MM.1S (cell line): ENCODE measurements around the gene FLII.

ENCODE experiments used
- DNase-seq: peaks from one replicate; pipeline ENCODE4 v3.0.0-alpha.2; 2015
- H2AFZ ChIP-seq: fragments of 300-600 bp; sonication (generic); 2 replicates; pipeline ENCODE4 v1.6.0; 2016; ENCODE audit warnings: antibody characterized with exemption, low read length
- H3F3A ChIP-seq: fragments of 300-600 bp; sonication (generic); 2 replicates; pipeline ENCODE4 v1.6.1; 2016; ENCODE audit warnings: mild to moderate bottlenecking, antibody characterized with exemption, low read length, moderate library complexity, mixed read lengths; ENCODE audit not compliant: insufficient read depth
- H3K27ac ChIP-seq: fragments of 300-600 bp; sonication (generic); 2 replicates; pipeline ENCODE4 v1.5.1; 2016; ENCODE audit warnings: mild to moderate bottlenecking, low read length
- H3K27me3 ChIP-seq: fragments of 300-600 bp; sonication (generic); replicated peaks from 2 replicates; pipeline ENCODE4 v1.6.0; 2016; ENCODE audit warnings: low read length; ENCODE audit not compliant: insufficient read depth
- H3K36me3 ChIP-seq: fragments of 300-600 bp; sonication (generic); replicated peaks from 2 replicates; pipeline ENCODE4 v1.6.1; 2016; ENCODE audit warnings: mild to moderate bottlenecking, low read length, mixed read lengths; ENCODE audit not compliant: insufficient read depth
- H3K4me1 ChIP-seq: fragments of 300-600 bp; sonication (generic); 2 replicates; pipeline ENCODE4 v1.6.1; 2016; ENCODE audit warnings: low read length, mixed read lengths
- H3K4me2 ChIP-seq: fragments of 300-600 bp; sonication (generic); 2 replicates; pipeline ENCODE4 v1.6.0; 2016; ENCODE audit warnings: low read depth, low read length
- H3K4me3 ChIP-seq: fragments of 300-600 bp; sonication (generic); 2 replicates; pipeline ENCODE4 v1.5.1; 2016; ENCODE audit warnings: low read length, mixed read lengths
- H3K79me2 ChIP-seq: fragments of 300-600 bp; sonication (generic); 2 replicates; pipeline ENCODE4 v1.6.1; 2016; ENCODE audit warnings: mixed run types, low read length, mixed read lengths
- H3K9ac ChIP-seq: fragments of 300-600 bp; sonication (generic); 2 replicates; pipeline ENCODE4 v1.6.1; 2016; ENCODE audit warnings: low read length, mixed read lengths
- H3K9me2 ChIP-seq: fragments of 300-600 bp; sonication (generic); replicated peaks from 2 replicates; pipeline ENCODE4 v1.6.1; 2016; ENCODE audit warnings: mild to moderate bottlenecking, low read length, mixed read lengths; ENCODE audit not compliant: insufficient read depth
- H3K9me3 ChIP-seq: fragments of 300-600 bp; sonication (generic); replicated peaks from 2 replicates; pipeline ENCODE4 v1.6.1; 2016; ENCODE audit warnings: mild to moderate bottlenecking, low read length, mixed read lengths; ENCODE audit not compliant: insufficient read depth
- H4K20me1 ChIP-seq: fragments of 300-600 bp; sonication (generic); 2 replicates; pipeline ENCODE4 v1.6.1; 2016; ENCODE audit warnings: mild to moderate bottlenecking, low read length, moderate library complexity, mixed read lengths; ENCODE audit not compliant: insufficient read depth
- CTCF ChIP-seq: fragments of 300-600 bp; sonication (generic); IDR thresholded peaks from 2 replicates; pipeline ENCODE4 v1.5.1; 2016; ENCODE audit warnings: antibody characterized with exemption, low read length, mixed read lengths
- EZH2 ChIP-seq: fragments of 300-600 bp; sonication (generic); optimal IDR thresholded peaks from 2 replicates; pipeline ENCODE3; 2017; ENCODE audit warnings: low read depth, mild to moderate bottlenecking, antibody characterized with exemption, low read length, mixed read lengths
- EZH2phosphoT487 ChIP-seq: fragments of 300-600 bp; sonication (generic); IDR thresholded peaks from 2 replicates; pipeline ENCODE4 v1.6.1; 2018; ENCODE audit warnings: antibody characterized with exemption, low read length

FLII gene

GRCh38 chr17:18246880-18247612, 11.5 kb downstream of the FLII start:
- no peaks in the 10 kb centered on the region; the same call in 1 of the 2 replicates for H3K36me3 ChIP-seq
- H3K27me3 ChIP-seq = no peaks in the 10 kb centered on the region
- no peaks in the 10 kb centered on the region for H4K20me1 ChIP-seq
- no peak overlapping the region for H3K9ac ChIP-seq
- TF ChIP-seq EZH2 (no peak), EZH2phosphoT487 (no peak), CTCF (no peak)
- DNase-seq = no peak
- no peaks in the 10 kb centered on the region for H3K9me3 ChIP-seq
- H3K4me2 ChIP-seq = no peak overlapping the region
- no peaks in the 10 kb centered on the region for H3K79me2 ChIP-seq
- no peaks in the 10 kb centered on the region for H3K9me2 ChIP-seq
- H2AFZ ChIP-seq = no peak overlapping the region
- H3K4me1 ChIP-seq = no peaks in the 10 kb centered on the region
- H3F3A ChIP-seq = no peaks in the 10 kb centered on the region
- H3K4me3 ChIP-seq = no peak overlapping the region
- H3K27ac ChIP-seq = no peak overlapping the region

GRCh38 chr17:18246109-18246725, 12.3 kb downstream of the FLII start:
- Histone ChIP-seq H3K9me2 (no peaks in the 10 kb centered on the region), H3F3A (no peaks in the 10 kb centered on the region), H3K4me1 (no peaks in the 10 kb centered on the region), H3K4me3 (no peak overlapping the region), H3K9ac (no peak overlapping the region), H3K9me3 (no peaks in the 10 kb centered on the region), H4K20me1 (no peaks in the 10 kb centered on the region), H3K4me2 (no peak overlapping the region), H3K27ac (no peak overlapping the region), H3K27me3 (no peaks in the 10 kb centered on the region), H3K79me2 (no peaks in the 10 kb centered on the region), H3K36me3 (no peaks in the 10 kb centered on the region; the same call in 1 of the 2 replicates), H2AFZ (no peak overlapping the region)
- TF ChIP-seq EZH2 (no peak), CTCF (no peak), EZH2phosphoT487 (no peak)
- no peak for DNase-seq

GRCh38 chr17:18245038-18245776, 13.3 kb downstream of the FLII start:
- Histone ChIP-seq H3K9me3 (no peaks in the 10 kb centered on the region), H2AFZ (no peak overlapping the region), H3K79me2 (no peaks in the 10 kb centered on the region), H3K27ac (no peak overlapping the region), H3K9ac (no peak overlapping the region), H3K4me2 (no peak overlapping the region), H4K20me1 (no peaks in the 10 kb centered on the region), H3K4me1 (no peaks in the 10 kb centered on the region), H3F3A (no peaks in the 10 kb centered on the region), H3K9me2 (no peaks in the 10 kb centered on the region), H3K36me3 (no peaks in the 10 kb centered on the region; the same call in 1 of the 2 replicates), H3K4me3 (no peak overlapping the region), H3K27me3 (no peaks in the 10 kb centered on the region)
- TF ChIP-seq EZH2phosphoT487 (no peak), CTCF (no peak)
- DNase-seq = no peak
